ENCODE measurements around the gene RXRA.
A peak's percentile ranks its signal among the peaks of the same experiment; 100 is the strongest.
"Not testable (repeated sequence)": the region's sequence is repeated elsewhere in the genome, so short reads cannot be mapped to it uniquely, and the experiment has no call there.

Gene RXRA

DNA sequence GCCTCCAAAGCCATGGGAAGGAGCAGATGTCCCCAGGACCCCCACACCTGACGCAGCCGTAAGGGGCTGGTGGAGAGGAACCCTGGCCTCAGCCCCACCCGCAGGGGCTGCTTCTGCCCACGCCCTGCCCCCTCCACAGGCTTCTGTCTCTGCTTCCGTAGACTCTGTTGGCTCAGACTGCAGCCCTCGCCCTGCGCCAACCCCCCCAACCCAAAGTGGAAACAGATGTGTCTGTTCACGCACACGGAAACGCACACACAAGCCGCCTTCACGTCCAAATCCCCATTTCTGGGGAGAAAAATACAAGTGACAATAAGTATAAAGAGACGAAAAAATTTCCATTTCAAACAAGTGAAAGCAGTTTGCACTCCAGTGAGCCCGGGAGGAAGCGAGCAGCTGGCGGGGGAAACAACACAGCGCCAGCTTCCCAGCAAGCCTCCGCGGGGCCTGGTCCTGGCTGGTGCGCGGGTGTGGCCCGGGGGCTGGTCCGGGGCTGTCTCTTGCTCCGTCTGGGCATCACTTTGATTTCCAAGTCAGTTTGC, 32.6 kb upstream of the RXRA start:
- DNase-seq (ENCODE audit: low read depth in 2 of 2), result no peak

DNA sequence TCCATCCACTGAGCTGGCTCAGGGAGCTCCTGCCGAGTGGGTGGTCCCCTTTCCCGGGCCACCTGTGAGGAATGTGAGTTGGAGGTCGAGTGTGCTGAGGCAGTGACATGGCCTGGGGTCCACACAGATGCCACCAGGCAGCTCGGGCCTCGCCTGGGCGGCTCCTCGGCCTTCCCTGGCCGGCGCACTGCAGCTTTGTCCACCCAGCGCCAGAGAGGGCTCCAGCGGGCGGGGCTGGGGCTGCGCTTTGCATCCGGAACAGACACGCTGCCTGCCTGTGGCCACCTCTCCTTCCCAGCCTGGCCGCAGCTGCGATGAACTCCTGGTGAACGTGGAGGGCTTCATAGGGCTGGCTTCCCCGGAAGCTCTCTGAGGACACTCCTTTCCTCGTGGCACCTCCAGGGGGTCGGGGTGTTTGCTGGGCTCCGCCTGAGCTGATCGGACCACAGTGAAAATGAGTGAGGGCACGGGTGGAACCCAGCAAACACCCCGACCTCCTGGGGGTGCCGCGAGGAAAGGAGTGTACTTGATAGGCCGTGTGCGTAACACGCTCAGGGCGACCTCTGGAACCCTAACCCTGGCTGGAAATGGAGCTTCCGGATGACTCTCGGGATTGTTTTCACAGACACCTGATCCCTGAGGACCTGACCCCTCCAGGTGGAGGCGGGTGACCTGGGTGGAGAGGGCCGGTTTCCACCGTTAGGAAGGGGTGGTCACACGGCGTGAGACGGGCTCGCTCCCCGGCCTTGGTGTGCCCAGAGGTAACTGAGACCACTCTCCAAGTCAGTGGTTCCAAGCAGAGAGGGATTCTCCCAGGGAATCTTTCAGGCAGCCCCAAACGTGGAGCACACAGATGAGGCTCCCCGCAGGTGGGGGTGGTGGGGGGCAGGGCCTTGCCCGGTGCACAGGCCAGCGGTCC, 31.8 kb upstream of the RXRA start:
- no peak for DNase-seq (ENCODE audit: low read depth in 2 of 2)

DNA sequence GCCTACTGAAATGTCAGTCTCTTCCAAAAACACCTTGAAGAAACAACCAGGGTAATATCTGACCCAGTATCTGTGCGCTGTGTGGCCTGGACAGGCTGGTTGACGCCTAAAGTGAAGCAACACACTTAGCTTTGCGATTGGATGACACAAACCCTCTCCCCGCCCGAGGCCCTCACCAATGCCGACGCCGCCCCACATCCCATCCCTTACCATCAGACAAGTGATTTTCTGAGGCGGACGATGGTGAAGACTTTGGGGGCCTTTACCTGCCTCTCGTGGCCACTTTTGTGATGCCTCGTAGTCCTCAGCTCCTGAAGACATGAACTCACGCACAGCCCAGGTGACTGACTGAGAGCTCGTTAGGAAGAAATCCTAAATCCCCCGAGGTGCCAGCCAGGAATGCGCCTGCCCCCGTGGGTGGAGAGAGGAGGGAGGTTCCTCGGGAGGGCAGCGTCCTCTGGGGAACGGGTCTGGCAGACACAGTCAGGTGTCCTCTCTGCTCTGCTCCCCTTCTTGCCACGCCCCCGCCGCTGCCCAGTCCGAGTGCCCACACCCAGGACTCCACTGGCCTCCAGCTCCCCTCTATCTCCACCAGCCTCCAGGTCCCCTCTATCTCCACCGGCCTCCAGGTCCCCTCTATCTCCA, 31.0 kb upstream of the RXRA start:
- DNase-seq (ENCODE audit: low read depth in 2 of 2), result no peak

DNA sequence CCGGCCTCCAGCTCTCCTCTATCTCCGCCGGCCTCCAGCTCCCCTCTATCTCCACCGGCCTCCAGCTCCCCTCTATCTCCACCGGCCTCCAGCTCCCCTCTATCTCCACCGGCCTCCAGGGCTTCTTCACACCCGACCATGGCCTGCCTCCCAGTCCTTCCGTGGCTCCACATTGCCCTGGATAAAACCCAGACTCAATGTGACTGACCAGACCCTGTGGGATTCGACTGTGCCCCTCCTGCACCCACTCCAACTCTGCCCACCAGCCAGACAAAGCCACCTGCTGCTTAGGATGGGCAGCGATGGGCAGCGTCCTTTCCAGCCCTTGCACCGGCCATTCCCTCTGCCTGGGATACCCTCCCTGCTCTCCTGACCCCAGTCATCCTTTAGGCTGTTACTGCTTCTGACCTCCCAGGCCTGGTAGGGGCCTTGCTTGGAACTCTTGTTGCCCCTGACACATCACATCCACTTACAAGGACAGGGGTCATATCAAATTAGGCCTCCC, 30.5 kb upstream of the RXRA start:
- no peak for DNase-seq (ENCODE audit: low read depth in 2 of 2)

DNA sequence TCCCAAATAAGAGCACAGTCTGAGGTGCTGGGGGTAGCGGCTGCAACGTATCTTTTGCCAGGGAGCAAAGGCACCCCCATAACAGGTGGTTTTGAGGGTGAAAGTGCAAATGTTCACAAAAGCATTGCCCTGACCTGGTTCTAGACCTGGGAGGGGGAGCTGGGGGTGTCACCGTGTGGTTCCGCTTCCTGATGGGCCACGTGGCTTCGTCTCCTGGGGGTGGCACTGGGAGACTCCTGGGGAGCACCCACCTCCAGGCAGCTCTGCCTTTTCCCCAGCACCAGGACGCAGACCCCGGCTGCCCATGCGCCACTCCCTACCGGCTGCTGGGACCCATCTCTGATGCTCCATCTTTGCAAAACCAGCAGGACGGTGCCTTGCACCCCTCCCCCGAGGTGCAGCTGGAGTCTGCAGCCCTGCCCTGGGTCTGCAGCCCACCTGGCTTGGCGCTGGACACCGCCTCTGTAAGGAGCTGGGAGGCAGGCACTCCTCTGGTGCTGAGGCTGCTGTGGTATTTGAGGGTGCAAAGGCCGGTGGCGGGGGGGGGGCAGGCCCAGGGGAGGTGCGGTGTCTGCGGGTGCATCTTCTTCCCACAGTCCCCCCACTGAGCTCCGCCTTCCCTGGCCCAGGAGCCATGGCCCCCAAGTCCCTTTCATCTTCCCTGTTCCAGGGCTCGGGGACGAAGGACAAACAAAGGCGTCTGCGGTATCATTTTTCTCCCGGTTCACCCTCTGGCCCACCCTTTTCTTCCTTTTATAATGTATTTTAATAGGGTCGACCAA, 29.8 kb upstream of the RXRA start:
- DNase-seq (ENCODE audit: low read depth in 2 of 2), result no peak

DNA sequence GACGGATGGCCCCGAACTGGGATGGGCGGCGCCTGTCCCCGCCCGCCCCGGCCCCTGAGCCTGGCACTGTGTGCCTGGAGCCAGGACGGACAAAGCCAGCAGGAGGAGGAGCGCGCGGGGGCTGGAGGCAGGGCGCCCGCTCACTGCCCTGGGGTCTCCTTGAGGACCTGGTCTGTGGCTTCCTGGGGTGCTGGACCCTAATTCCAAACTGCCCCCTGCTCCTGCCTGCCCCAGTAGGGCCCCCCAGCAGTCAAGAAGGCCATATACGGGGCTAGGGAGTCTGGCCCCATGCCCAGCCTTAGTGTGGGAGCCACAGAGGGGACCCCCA, 29.2 kb upstream of the RXRA start:
- DNase-seq (ENCODE audit: low read depth in 2 of 2), result no peak

- no peak for DNase-seq (ENCODE audit: low read depth in 2 of 2)
Observed at GRCh38 chr9:134297576-134297975, 28.7 kb upstream of the RXRA start.

DNA sequence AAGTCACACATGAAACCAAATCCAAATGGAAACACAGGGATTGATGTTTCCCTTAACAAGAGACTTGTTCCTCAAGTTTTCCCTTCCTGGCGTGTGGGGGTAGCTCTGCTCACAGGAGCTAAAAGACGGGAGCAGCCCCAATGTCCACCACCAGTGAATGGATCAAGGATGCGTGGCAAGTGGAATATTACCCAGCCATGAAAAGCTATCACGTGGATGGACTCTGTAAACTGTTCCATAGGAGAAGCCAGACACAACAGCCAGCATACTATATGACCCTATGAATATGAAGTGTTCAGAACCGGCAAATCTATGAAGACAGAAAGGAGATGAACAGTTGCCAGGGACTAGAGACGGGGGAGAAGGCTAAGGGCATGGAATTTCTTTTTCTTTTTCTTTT, 28.3 kb upstream of the RXRA start:
- no peak for DNase-seq (ENCODE audit: low read depth in 2 of 2)

- no peak for DNase-seq (ENCODE audit: low read depth in 2 of 2)
Observed at GRCh38 chr9:134299068-134299467, 27.2 kb upstream of the RXRA start.

- no peak for DNase-seq (ENCODE audit: low read depth in 2 of 2)
Observed at GRCh38 chr9:134299883-134300282, 26.4 kb upstream of the RXRA start.

DNA sequence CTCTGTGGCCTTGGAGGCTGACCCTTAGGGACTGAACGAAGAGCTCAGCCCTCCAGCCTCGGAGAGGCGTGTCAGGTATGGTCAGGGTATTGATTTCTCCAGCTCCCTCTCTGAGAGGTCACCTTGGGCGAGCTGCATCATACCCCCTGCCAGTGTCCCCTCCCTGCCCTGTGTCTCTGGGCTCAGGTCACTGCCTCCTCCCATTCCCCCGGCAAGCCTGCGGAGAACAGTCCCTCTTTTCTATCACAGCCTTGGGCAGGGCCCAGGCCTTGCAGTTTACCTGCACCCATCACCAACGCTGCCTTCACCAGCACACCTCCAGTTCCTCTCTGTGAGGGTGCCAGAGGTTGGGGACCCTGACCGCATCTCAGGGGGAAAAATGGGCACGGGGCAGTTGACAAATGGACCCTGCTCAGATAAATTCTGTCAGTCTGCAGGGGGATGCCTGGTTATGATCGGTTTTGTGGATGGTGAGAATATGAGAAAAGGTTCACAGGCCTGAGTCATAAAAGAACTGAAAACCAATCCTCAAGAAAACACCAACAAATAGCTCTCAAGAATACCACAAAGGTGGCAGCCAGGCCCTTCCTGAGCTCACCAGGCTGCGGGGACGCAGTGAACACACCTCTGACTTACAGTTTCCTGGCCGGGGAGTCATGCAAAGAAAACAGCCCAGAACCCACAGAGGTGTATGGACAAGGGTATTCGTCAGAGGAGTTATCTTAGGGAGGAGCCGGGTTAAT, 24.7 kb upstream of the RXRA start:
- peak; percentile 68 to 72 for DNase-seq (ENCODE audit: low read depth in 2 of 2)

DNA sequence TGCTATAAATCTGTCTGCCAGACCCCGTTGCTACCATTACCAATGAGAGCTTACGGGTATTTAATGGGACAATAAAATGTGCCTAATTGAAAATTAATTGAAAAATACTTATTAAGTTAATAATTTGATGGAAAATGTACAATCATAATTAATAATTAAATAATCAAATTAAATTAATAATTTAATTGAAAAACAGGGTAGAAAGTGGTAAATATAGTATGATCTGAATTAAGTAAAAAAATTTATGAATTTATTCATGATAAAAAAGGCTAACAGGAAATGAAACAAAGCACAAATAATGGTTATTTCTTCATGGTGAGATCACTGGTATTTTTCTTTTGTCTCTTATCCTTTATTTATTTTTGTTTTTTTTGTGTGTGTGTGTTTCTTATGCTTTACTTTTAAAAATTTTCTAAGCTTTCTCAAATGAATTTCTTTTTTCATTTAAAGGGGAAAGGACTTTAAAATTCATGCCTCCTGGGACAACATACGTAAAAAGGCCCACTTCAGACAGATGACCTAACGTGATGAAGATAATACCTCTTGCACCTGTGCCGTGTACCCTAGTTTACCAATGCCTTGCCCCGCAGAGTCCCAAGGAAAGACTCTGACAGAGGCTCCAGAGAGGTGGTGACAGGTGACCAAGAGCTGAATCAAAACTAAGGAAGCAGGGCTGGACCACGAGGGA, 24.0 kb upstream of the RXRA start:
- no peak for DNase-seq (ENCODE audit: low read depth in 2 of 2)

DNA sequence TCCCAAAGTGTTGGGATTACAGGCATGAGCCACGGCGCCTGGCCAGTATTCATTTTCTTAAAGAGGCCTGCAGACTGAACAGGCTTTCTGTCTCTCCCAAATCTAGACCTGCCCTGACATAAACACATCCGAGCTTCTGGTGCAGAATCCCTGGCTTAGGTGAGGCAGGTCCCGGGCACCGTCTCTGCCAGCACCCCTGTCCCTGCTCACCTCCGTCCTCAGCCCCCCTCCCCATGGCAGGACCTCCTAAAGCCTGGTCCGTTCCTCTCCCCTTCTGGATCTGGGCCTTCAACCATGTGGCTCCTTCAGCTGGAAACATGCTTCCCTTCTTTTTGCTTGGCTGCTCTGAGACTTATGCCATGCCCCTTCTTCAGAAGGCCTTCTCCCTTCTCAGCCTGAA, 22.7 kb upstream of the RXRA start:
- no peak for DNase-seq (ENCODE audit: low read depth in 2 of 2)

GRCh38 chr9:134304261-134304660, 22.0 kb upstream of the RXRA start:
- no peak for DNase-seq (ENCODE audit: low read depth in 2 of 2)

- no peak for DNase-seq (ENCODE audit: low read depth in 2 of 2)
Observed at GRCh38 chr9:134304690-134305089, 21.6 kb upstream of the RXRA start.

- no peak for DNase-seq (ENCODE audit: low read depth in 2 of 2)
Observed at GRCh38 chr9:134305533-134305932, 20.7 kb upstream of the RXRA start.

DNA sequence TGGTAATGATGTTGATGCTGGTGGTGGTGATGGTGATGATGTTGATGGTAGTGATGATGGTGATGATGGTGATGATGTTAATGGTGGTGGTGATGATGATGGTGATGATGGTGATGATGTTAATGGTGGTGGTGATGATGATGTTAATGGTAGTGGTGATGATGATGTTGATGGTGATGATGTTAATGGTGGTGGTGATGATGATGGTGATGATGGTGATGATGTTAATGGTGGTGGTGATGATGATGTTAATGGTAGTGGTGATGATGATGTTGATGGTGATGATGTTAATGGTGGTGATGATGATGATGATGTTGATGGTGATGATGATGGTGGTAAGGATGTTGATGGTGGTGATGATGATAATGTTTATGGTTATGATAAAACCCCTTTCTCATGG, 20.2 kb upstream of the RXRA start:
- not testable (repeated sequence) for DNase-seq (ENCODE audit: low read depth in 2 of 2)

GRCh38 chr9:134306636-134307600, 19.3 kb upstream of the RXRA start:
- DNase-seq (ENCODE audit: low read depth in 2 of 2), result no peak
